OCI-LY7 (cell line): ENCODE measurements around the gene PGA4. TPM values are rescaled to one million over a fixed set of nuclear protein-coding genes. Genes with fewer than 3 reads are reported as not detected.

Experiments
- BruUV-seq: library from RNA; stranded (reverse); fragments of 400-500 nt; replicated peaks from 2 replicates; lab custom pipeline; 2021; lab: Mats Ljungman, UMichigan
- CTCF ChIA-PET: fragments of 300-600 bp; sonication (Branson Sonifier 250); formaldehyde crosslinking; loops from one replicate; lab custom pipeline; 2022; ENCODE audit warnings: antibody characterized with exemption; ENCODE audit not compliant: unreplicated experiment; lab: Charles Lee
- POLR2A ChIA-PET: fragments of 300-600 bp; sonication (Branson Sonifier 250); formaldehyde crosslinking; loops from one replicate; lab custom pipeline; 2022; ENCODE audit warnings: antibody characterized with exemption; lab: Charles Lee
- DNase-seq: peaks from one replicate; pipeline ENCODE4 v3.0.0-alpha.2; 2015; ENCODE audit warnings: low spot score
- H2AFZ ChIP-seq: fragments of 200-600 bp; sonication (generic), shearing (Covaris generic); 2 replicates; pipeline ENCODE4 v1.6.1; 2014; ENCODE audit warnings: mild to moderate bottlenecking, antibody characterized with exemption, low read length, moderate library complexity
- H3K27ac ChIP-seq: fragments of 200-600 bp; sonication (generic); 2 replicates; pipeline ENCODE4 v1.5.1; 2014; ENCODE audit warnings: mixed run types, low read depth, mild to moderate bottlenecking, moderate library complexity, low read length, inconsistent platforms; ENCODE audit not compliant: poor library complexity, severe bottlenecking
- H3K36me3 ChIP-seq: fragments of 200-600 bp; sonication (generic); 2 replicates; pipeline ENCODE4 v1.6.1; 2014; ENCODE audit warnings: mild to moderate bottlenecking, antibody characterized with exemption, low read length, moderate library complexity, mixed read lengths; ENCODE audit not compliant: insufficient read depth
- H3K4me1 ChIP-seq: fragments of 200-600 bp; sonication (generic); 2 replicates; pipeline ENCODE4 v1.5.1; 2014; ENCODE audit warnings: mild to moderate bottlenecking, low read length; ENCODE audit not compliant: insufficient read depth, poor library complexity, severe bottlenecking
- H3K4me2 ChIP-seq: fragments of 200-600 bp; sonication (generic); 2 replicates; pipeline ENCODE4 v1.6.1; 2014; ENCODE audit warnings: mild to moderate bottlenecking, low read length
- H3K4me3 ChIP-seq: fragments of 200-600 bp; sonication (generic); 2 replicates; pipeline ENCODE4 v1.5.1; 2014; ENCODE audit warnings: mild to moderate bottlenecking, low read depth, low read length; ENCODE audit not compliant: poor library complexity, severe bottlenecking
- H3K79me2 ChIP-seq: fragments of 200-600 bp; sonication (generic); 2 replicates; pipeline ENCODE4 v1.6.1; 2016; ENCODE audit warnings: low read depth, mild to moderate bottlenecking, low read length, moderate library complexity, mixed read lengths; ENCODE audit not compliant: insufficient read depth
- H3K9me2 ChIP-seq: fragments of 200-600 bp; sonication (generic); 2 replicates; pipeline ENCODE4 v1.6.1; 2016; ENCODE audit warnings: mild to moderate bottlenecking, low read length, mixed read lengths; ENCODE audit not compliant: insufficient read depth
- H3K9me3 ChIP-seq: fragments of 200-600 bp; sonication (generic); 2 replicates; pipeline ENCODE4 v1.6.1; 2014; ENCODE audit warnings: mild to moderate bottlenecking, mixed run types, low read length, mixed read lengths
- H4K20me1 ChIP-seq: fragments of 200-600 bp; sonication (generic); 2 replicates; pipeline ENCODE4 v1.6.1; 2014; ENCODE audit warnings: mild to moderate bottlenecking, antibody characterized with exemption, low read length, moderate library complexity, mixed read lengths; ENCODE audit not compliant: insufficient read depth
- CTCF ChIP-seq: fragments of 200-600 bp; sonication (generic); conservative IDR thresholded peaks from 2 replicates; pipeline ENCODE4 v1.5.1; 2014; ENCODE audit warnings: mild to moderate bottlenecking, antibody characterized with exemption, low read length, moderate library complexity, mixed read lengths
- EZH2phosphoT487 ChIP-seq: fragments of 200-600 bp; sonication (generic); IDR thresholded peaks from 2 replicates; pipeline ENCODE4 v1.6.1; 2018; ENCODE audit warnings: low read depth, borderline replicate concordance, mild to moderate bottlenecking, mixed run types, antibody characterized with exemption, low read length, moderate library complexity, mixed read lengths
- intact Hi-C: fragments of 100-400 bp; cut with micrococcal nuclease; formaldehyde crosslinking; loops from one replicate; pipeline ENCODE4 v1.10.0; 2022; ENCODE audit not compliant: unreplicated experiment
- total RNA-seq, 2 experiments: library from RNA; depleted of rRNA in 1 of 2; stranded (reverse); fragments of >200 nt in 1 of 2; shearing (Covaris generic) in 1 of 2; gene quantifications; 2 replicates each; pipeline ENCODE4 v1.2.3, GENCODE V29; 2014 to 2022

PGA4 gene
- total RNA-seq, 2 experiments from 2014 or later, result not detected

GRCh38 chr11:61259363-61259762 is 37.2 kb downstream of the PGA4 start:
- no peak overlapping the region for H3K27ac ChIP-seq
- H3K4me2 ChIP-seq, result no peak overlapping the region
- no TSS peak for BruUV-seq
- H3K9me3 ChIP-seq, result no peaks in the 10 kb centered on the region
- intact Hi-C loops, result no loop called here
- H3K4me1 ChIP-seq, result no peaks in the 10 kb centered on the region
- no peaks in the 10 kb centered on the region for H3K9me2 ChIP-seq
- H3K36me3 ChIP-seq, result no peaks in the 10 kb centered on the region
- no peak overlapping the region for H3K4me3 ChIP-seq
- ChIA-PET CTCF (no interaction called here), POLR2A (no interaction called here)
- no peak overlapping the region for H2AFZ ChIP-seq
- DNase-seq, result no peak
- no peaks in the 10 kb centered on the region for H3K79me2 ChIP-seq
- H4K20me1 ChIP-seq, result no peaks in the 10 kb centered on the region
- TF ChIP-seq CTCF (no peak), EZH2phosphoT487 (no peak)

DNA sequence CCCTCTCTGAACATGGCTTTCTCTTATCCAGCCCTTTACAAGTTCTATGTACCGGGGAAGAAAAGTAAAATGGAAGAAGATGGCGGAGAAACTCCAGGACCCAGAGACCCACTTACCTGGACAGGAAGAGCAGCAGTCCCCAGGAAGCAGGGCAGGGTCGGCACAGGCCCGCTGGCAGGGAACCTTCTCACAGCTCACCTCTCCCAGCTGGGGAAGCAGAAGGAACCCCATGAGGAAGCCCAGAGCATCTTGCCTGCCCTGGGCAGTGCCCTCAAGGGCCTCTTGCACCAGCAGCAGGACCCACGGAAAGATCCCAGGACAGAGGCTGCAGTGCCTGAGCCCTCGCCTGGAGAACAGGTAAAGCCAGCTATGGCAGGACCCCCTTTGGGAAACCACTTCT is 42.2 kb downstream of the PGA4 start:
- TF ChIP-seq EZH2phosphoT487, result no peak
- no peak for TF ChIP-seq CTCF
- Histone ChIP-seq H2AFZ (no peak overlapping the region), H3K4me3 (no peak overlapping the region), H3K9me3 (no peaks in the 10 kb centered on the region), H3K79me2 (no peaks in the 10 kb centered on the region), H3K9me2 (no peaks in the 10 kb centered on the region), H3K4me2 (no peak overlapping the region), H4K20me1 (no peaks in the 10 kb centered on the region), H3K4me1 (no peaks in the 10 kb centered on the region), H3K36me3 (no peaks in the 10 kb centered on the region), H3K27ac (no peak overlapping the region)
- intact Hi-C loops, result no loop called here
- ChIA-PET POLR2A (no interaction called here), CTCF (no interaction called here)
- no peak for DNase-seq
- no TSS peak for BruUV-seq

DNA sequence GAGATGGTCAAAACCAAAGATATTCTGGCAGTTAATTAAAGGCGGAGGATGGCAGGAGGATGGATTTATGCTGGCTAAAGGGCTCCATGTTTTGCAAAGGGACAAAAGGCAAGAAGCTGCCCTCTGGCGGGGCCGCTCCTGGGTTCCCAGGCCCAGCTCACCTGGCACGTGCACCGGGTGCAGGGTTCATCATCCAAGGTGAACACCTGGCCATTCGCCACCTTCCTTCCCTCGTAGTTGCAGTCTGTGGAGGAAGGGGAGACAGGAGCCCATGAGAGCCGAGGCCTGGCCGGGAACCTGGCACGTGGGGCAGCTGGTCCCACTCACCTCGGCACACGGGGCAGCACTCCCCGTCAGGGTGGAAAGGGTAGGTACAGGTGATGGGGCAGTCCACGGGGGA is 42.6 kb downstream of the PGA4 start:
- ChIA-PET CTCF (no interaction called here), POLR2A (no interaction called here)
- H3K4me3 ChIP-seq, result no peak overlapping the region
- no peak for TF ChIP-seq EZH2phosphoT487
- TF ChIP-seq CTCF, result no peak
- no peaks in the 10 kb centered on the region for H3K36me3 ChIP-seq
- no peak for DNase-seq
- no peak overlapping the region for H3K4me2 ChIP-seq
- H3K9me2 ChIP-seq, result no peaks in the 10 kb centered on the region
- intact Hi-C loops, result no loop called here
- no peaks in the 10 kb centered on the region for H3K79me2 ChIP-seq
- H3K4me1 ChIP-seq, result no peaks in the 10 kb centered on the region
- BruUV-seq, result no TSS peak
- no peaks in the 10 kb centered on the region for H3K9me3 ChIP-seq
- H2AFZ ChIP-seq, result no peak overlapping the region
- no peak overlapping the region for H3K27ac ChIP-seq
- H4K20me1 ChIP-seq, result no peaks in the 10 kb centered on the region
